ENCODE measurements around the gene WDPCP. TPM values are rescaled to one million over a fixed set of nuclear protein-coding genes. Genes with fewer than 3 reads are reported as not detected.

The WDPCP gene
- total and polyA plus RNA-seq, 2 experiments from 2014 or later: 8.8 to 20.4 TPM

DNA sequence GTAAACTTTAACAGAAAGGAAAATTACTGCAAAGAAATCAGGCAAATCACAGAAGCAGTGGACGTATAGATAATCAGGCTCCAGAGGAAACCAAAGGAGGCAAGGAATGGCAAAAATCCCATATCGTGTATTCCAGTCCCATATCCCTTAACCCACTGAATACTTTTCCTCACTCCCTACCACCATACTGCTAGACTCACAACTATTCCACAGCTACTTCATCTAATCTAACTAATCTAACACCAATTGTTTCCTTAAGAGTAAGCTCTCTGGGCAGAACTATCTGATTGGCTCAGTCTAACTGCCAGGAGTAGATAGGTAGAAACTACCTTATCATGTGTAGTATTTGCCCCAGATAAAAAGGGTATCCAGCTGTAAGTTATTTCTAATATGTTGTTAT lies 16.3 kb downstream of the WDPCP start (continued):
- TF ChIP-seq, protein P1, sequence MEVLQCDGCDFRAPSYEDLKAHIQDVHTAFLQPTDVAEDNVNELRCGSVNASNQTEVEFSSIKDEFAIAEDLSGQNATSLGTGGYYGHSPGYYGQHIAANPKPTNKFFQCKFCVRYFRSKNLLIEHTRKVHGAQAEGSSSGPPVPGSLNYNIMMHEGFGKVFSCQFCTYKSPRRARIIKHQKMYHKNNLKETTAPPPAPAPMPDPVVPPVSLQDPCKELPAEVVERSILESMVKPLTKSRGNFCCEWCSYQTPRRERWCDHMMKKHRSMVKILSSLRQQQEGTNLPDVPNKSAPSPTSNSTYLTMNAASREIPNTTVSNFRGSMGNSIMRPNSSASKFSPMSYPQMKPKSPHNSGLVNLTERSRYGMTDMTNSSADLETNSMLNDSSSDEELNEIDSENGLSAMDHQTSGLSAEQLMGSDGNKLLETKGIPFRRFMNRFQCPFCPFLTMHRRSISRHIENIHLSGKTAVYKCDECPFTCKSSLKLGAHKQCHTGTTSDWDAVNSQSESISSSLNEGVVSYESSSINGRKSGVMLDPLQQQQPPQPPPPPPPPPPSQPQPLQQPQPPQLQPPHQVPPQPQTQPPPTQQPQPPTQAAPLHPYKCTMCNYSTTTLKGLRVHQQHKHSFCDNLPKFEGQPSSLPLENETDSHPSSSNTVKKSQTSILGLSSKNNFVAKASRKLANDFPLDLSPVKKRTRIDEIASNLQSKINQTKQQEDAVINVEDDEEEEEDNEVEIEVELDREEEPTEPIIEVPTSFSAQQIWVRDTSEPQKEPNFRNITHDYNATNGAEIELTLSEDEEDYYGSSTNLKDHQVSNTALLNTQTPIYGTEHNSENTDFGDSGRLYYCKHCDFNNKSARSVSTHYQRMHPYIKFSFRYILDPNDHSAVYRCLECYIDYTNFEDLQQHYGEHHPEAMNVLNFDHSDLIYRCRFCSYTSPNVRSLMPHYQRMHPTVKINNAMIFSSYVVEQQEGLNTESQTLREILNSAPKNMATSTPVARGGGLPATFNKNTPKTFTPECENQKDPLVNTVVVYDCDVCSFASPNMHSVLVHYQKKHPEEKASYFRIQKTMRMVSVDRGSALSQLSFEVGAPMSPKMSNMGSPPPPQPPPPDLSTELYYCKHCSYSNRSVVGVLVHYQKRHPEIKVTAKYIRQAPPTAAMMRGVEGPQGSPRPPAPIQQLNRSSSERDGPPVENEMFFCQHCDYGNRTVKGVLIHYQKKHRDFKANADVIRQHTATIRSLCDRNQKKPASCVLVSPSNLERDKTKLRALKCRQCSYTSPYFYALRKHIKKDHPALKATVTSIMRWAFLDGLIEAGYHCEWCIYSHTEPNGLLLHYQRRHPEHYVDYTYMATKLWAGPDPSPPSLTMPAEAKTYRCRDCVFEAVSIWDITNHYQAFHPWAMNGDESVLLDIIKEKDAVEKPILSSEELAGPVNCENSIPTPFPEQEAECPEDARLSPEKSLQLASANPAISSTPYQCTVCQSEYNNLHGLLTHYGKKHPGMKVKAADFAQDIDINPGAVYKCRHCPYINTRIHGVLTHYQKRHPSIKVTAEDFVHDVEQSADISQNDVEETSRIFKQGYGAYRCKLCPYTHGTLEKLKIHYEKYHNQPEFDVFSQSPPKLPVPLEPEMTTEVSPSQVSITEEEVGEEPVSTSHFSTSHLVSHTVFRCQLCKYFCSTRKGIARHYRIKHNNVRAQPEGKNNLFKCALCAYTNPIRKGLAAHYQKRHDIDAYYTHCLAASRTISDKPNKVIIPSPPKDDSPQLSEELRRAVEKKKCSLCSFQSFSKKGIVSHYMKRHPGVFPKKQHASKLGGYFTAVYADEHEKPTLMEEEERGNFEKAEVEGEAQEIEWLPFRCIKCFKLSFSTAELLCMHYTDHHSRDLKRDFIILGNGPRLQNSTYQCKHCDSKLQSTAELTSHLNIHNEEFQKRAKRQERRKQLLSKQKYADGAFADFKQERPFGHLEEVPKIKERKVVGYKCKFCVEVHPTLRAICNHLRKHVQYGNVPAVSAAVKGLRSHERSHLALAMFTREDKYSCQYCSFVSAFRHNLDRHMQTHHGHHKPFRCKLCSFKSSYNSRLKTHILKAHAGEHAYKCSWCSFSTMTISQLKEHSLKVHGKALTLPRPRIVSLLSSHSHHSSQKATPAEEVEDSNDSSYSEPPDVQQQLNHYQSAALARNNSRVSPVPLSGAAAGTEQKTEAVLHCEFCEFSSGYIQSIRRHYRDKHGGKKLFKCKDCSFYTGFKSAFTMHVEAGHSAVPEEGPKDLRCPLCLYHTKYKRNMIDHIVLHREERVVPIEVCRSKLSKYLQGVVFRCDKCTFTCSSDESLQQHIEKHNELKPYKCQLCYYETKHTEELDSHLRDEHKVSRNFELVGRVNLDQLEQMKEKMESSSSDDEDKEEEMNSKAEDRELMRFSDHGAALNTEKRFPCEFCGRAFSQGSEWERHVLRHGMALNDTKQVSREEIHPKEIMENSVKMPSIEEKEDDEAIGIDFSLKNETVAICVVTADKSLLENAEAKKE (CRISPR knock-in tag; IDR thresholded peaks at IDR 0.05): no peak

DNA sequence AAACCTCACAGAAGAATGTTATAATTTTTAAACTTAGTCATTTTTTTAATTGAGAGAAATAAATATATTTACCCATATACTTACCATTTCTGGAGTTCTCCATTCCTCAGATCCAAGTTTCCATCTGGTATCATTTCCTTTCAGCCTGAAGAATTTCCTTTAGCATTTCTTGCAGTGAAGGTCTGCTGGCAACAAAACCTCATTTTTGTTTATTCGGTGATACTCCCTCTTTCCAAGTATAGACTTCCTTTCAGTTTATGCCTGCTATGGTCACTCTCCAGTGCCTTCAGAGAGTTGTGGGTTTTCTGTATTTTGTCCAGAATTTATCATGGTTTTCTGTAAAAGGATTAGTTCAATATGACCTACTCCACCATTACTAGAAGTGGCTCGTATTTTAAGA lies 17.0 kb downstream of the WDPCP start:
- Mint-ChIP-seq H3K9me3 (peaks cover 29% of the 10 kb centered on the region), H3K27me3 (ENCODE audit: insufficient read depth, low read depth, poor library complexity) (peaks cover 4% of the 10 kb centered on the region), H3K4me3 (no peak overlapping the region), H3K36me3 (ENCODE audit: low read depth) (peaks cover 44% of the 10 kb centered on the region), H3K27ac (peak overlapping the region; percentile 75), H3K4me1 (peaks cover 35% of the 10 kb centered on the region)
- Histone ChIP-seq H3K79me2 (replicated peaks; ENCODE audit: insufficient read depth) (peaks cover 27% of the 10 kb centered on the region), H2AFZ (no peak overlapping the region), H3K36me3 (ENCODE audit: insufficient read depth) (no peaks in the 10 kb centered on the region), H3K27ac (ENCODE audit: low read depth) (no peak overlapping the region), H3F3A (replicated peaks; ENCODE audit: low read depth) (no peaks in the 10 kb centered on the region), H3K4me3 (no peak overlapping the region), H3K27me3 (ENCODE audit: insufficient read depth) (no peaks in the 10 kb centered on the region), H3K4me1 (ENCODE audit: insufficient read depth) (no peaks in the 10 kb centered on the region), H3K4me2 (no peak overlapping the region), H3K9me2 (ENCODE audit: insufficient read depth) (no peaks in the 10 kb centered on the region), H4K20me1 (replicated peaks; ENCODE audit: insufficient read depth) (no peaks in the 10 kb centered on the region)
- ATAC-seq (no peak), DNase-seq (ENCODE audit: low spot score) (no peak)
- TF ChIP-seq NANOG (IDR thresholded peaks at IDR 0.05; ENCODE audit: borderline replicate concordance): no peak
- TF ChIP-seq, protein P1 (CRISPR knock-in tag; IDR thresholded peaks at IDR 0.05): no peak
